Measurements from ENCODE around the gene PKDCC. TPM values are rescaled to one million over a fixed set of nuclear protein-coding genes. Genes with fewer than 3 reads are reported as not detected.

PKDCC gene
- 28.5 and 52.6 TPM in 2 replicates for total RNA-seq (2016; rRNA removed; fragmentation: Illumina TruSeq; extraction: Trizol)
- 29.8 and 32.7 TPM in 2 replicates for total RNA-seq (2016; cell fraction: cytosol; rRNA removed; fragmentation: Illumina TruSeq; extraction: Trizol; ENCODE audit: low read depth)
- 26.0 and 48.3 TPM in 2 replicates for total RNA-seq (2016; cell fraction: insoluble cytoplasmic fraction; rRNA removed; fragmentation: Illumina TruSeq; extraction: Trizol)
- total RNA-seq (2016; cell fraction: membrane; rRNA removed; fragmentation: Illumina TruSeq; extraction: Trizol): 54.4 and 56.9 TPM in 2 replicates
- 54.4 and 55.1 TPM in 2 replicates for total RNA-seq (2016; cell fraction: nucleus; rRNA removed; fragmentation: Illumina TruSeq; extraction: Trizol)
- polyA plus RNA-seq (2011; rRNA removed): 58.8 and 61.3 TPM in 2 replicates
- polyA plus RNA-seq (2011; cell fraction: cytosol; rRNA removed): 38.5 and 60.7 TPM in 2 replicates
- polyA plus RNA-seq (2011; cell fraction: nucleus; rRNA removed): 143 and 171 TPM in 2 replicates
- polyA plus RNA-seq (2012): 40.4 and 41.4 TPM in 2 replicates
- polyA plus RNA-seq (2016; cell fraction: cytosol; fragmentation: Illumina TruSeq; extraction: Trizol; ENCODE audit: low read depth): 17.4 and 18.8 TPM in 2 replicates
- polyA plus RNA-seq (2016; cell fraction: insoluble cytoplasmic fraction; fragmentation: Illumina TruSeq; extraction: Trizol; ENCODE audit: low read depth): 22.6 and 27.6 TPM in 2 replicates
- polyA plus RNA-seq (2016; cell fraction: membrane; fragmentation: Illumina TruSeq; extraction: Trizol; ENCODE audit: low read depth): 33.9 and 35.9 TPM in 2 replicates
- polyA plus RNA-seq (2016; cell fraction: nucleus; fragmentation: Illumina TruSeq; extraction: Trizol; ENCODE audit: insufficient read depth, low read depth): 102 and 113 TPM in 2 replicates
- polyA minus RNA-seq (2011; rRNA and poly(A)+ RNA removed; ENCODE audit: low replicate concordance): 71.1 and 76.2 TPM in 2 replicates
- polyA minus RNA-seq (2011; cell fraction: cytosol; rRNA and poly(A)+ RNA removed): 18.8 and 24.4 TPM in 2 replicates
- polyA minus RNA-seq (2011; cell fraction: nucleus; rRNA and poly(A)+ RNA removed): 23.2 and 26.8 TPM in 2 replicates
- percentile 84 among the genes with signal in this experiment for Bru-seq, nascent RNA
- percentile 80 among the genes with signal in this experiment for BruChase-seq, experiment 1, labeled RNA remaining after a 6-hour chase
- BruChase-seq, experiment 2, labeled RNA remaining after a 2-hour chase: percentile 78 among the genes with signal in this experiment
- long read RNA-seq, experiment 1, partial matches to known transcripts: 2 of 5 reads
- long read RNA-seq, experiment 1, other reads (novel, unspliced or antisense): 3 of 5 reads
- long read RNA-seq, experiment 2, transcript PKDCC-201 (7 exons, 2,502 nt): major isoform, 49 of 72 reads
- long read RNA-seq, experiment 2, partial matches to known transcripts: 19 of 72 reads
- long read RNA-seq, experiment 2, other reads (novel, unspliced or antisense): 4 of 72 reads

- ChIA-PET POLR2A (interaction anchor here (0.8 to 6.7 kb wide), 14 partner anchors 12 to 220 kb away, joined by 3 to 203 read pairs (median 8); no protein-coding TSS in a partner anchor), CTCF (ENCODE audit: low intra/inter-chr PET ratio, low total read pairs) (no interaction called here)
- H3K79me2 ChIP-seq (ENCODE audit: insufficient read depth, low read length): peaks cover 31% of the 10 kb centered on the region
- peak within 1 kb of the TSS; percentile 100 for H3K4me2 ChIP-seq (ENCODE audit: low read depth, low read length)
- H3K9me3 ChIP-seq (ENCODE audit: low read length): no peaks in the 10 kb centered on the region
- peaks cover 0 to 37% of the 10 kb centered on the region in 2 experiments; a peak in 2 of 5 replicates for H3K27me3 ChIP-seq (ENCODE audit: control insufficient read depth in 1 of 2, insufficient read depth in 2 of 2, low read length in 2 of 2)
- peaks cover 7% of the 10 kb centered on the region for H4K20me1 ChIP-seq (ENCODE audit: insufficient read depth, low read length)
- peaks cover 0 to 2% of the 10 kb centered on the region in 2 experiments; a peak in 1 of 5 replicates for H3K36me3 ChIP-seq (replicated peaks in 1 of 2; ENCODE audit: control insufficient read depth in 1 of 2, insufficient read depth in 2 of 2, low read length in 2 of 2)
- peak within 1 kb of the TSS; percentile 82 to 95 (median 90) for H3K4me3 ChIP-seq (replicated peaks in 1 of 3; ENCODE audit: insufficient read depth in 1 of 3, low read depth in 2 of 3, low read length in 3 of 3)
- 1% methylated on average over 59 of the region's 111 CpGs for WGBS (ENCODE audit: low lambda C conversion rate)
- FAIRE-seq (no peak), DNase-seq (ENCODE audit: low spot score) (peak; percentile 75), ATAC-seq (peak; percentile 72)
- intact Hi-C loops (cut with micrococcal nuclease; ENCODE audit: unreplicated experiment): loop anchor here (1.0 to 5.0 kb wide), 3 partner anchors 9 to 90 kb away; no protein-coding TSS in a partner anchor
- H3K9ac ChIP-seq (ENCODE audit: insufficient read depth, low read depth, low read length): peak within 1 kb of the TSS; percentile 75
- in situ Hi-C loops (cut with HindIII; ENCODE audit: extremely low pct_ligation_motif_present, low pct_unique_long_range_greater_than_20kb): no loop called here
- H3K27ac ChIP-seq (ENCODE audit: extremely low read length, insufficient read depth, low read length): peak within 1 kb of the TSS; percentile 51
- H3K4me1 ChIP-seq (ENCODE audit: insufficient read depth, low read length): peaks cover 67% of the 10 kb centered on the region
- no peak within 1 kb of the TSS for H2AFZ ChIP-seq (ENCODE audit: low read length)
- BruUV-seq (replicated peaks): no TSS peak
- TF ChIP-seq TERF1 (CRISPR knock-in tag; IDR thresholded peaks at IDR 0.05) (no peak), ZFY (CRISPR knock-in tag; IDR thresholded peaks at IDR 0.05) (peak; percentile 52), CBFB (CRISPR knock-in tag; IDR thresholded peaks at IDR 0.05) (peak; percentile 9; the same call in 1 of the 2 replicates), IRF2 (CRISPR knock-in tag; IDR thresholded peaks at IDR 0.05) (no peak), HIC2 (CRISPR knock-in tag; IDR thresholded peaks at IDR 0.05; ENCODE audit: low read depth) (no peak), HDAC1 (CRISPR knock-in tag; IDR thresholded peaks at IDR 0.05) (no peak), GRHL1 (CRISPR knock-in tag; conservative IDR thresholded peaks at IDR 0.05) (no peak), SIN3A (IDR thresholded peaks at IDR 0.05; ENCODE audit: borderline replicate concordance, low read depth, low read length) (peak; percentile 51; the same call in 1 of the 2 replicates), DMAP1 (CRISPR knock-in tag; IDR thresholded peaks at IDR 0.05) (no peak), ZNF224 (CRISPR knock-in tag; IDR thresholded peaks at IDR 0.05) (no peak), MEIS2 (CRISPR knock-in tag; IDR thresholded peaks at IDR 0.05) (peak; percentile 74), ZNF441 (CRISPR knock-in tag; IDR thresholded peaks at IDR 0.05; ENCODE audit: borderline replicate concordance) (no peak), JUND (CRISPR knock-in tag; IDR thresholded peaks at IDR 0.05) (no peak)
These were observed at the start of gene PKDCC for GRCh38 chr2:42047488-42048298. TSS of gene PKDCC (plus strand) at chr2:42048021. CDS start at chr2:42048200, 179 bp downstream.

Data from HepG2 (cell line).